ENCODE measurements around the gene SLC16A5. TPM values are rescaled to one million over a fixed set of nuclear protein-coding genes. Genes with fewer than 3 reads are reported as not detected.

SLC16A5 gene
- polyA plus RNA-seq, 3 donors = 26.1 to 99.4 (median 27.0) TPM

GRCh38 chr17:75059369-75060345 lies 28.1 kb upstream of the SLC16A5 start:
- no peak for DNase-seq
- H3K27me3 ChIP-seq (ENCODE audit: control insufficient read depth in 2 of 2, insufficient read depth in 2 of 2, low read length in 2 of 2) = no peaks in the 10 kb centered on the region
- H4K20me1 ChIP-seq (ENCODE audit: insufficient read depth, low read length) = no peaks in the 10 kb centered on the region
- H3K4me1 ChIP-seq (ENCODE audit: control insufficient read depth in 1 of 2, insufficient read depth in 2 of 2, low read length in 2 of 2) = no peaks in the 10 kb centered on the region
- H3K79me2 ChIP-seq (ENCODE audit: insufficient read depth, low read length) = no peaks in the 10 kb centered on the region
- intact Hi-C loops (cut with micrococcal nuclease) = loop anchor here in 1 of 2 donors (10.0 kb wide), 1 partner anchor 145 kb away; the partner anchor contains the start of gene NUP85
- Mint-ChIP-seq H3K9me3 (no peaks in the 10 kb centered on the region), H3K4me1 (peaks cover 7% of the 10 kb centered on the region), H3K27me3 (ENCODE audit: low read depth in 3 of 3) (no peaks in the 10 kb centered on the region), H3K27ac (peak overlapping the region in 5 of 7 donors; percentile 20 to 86 (median 30)), H3K36me3 (peaks cover 65 to 94% of the 10 kb centered on the region in 2 donors), H3K4me3 (no peak overlapping the region)
- TF ChIP-seq CTCF (IDR thresholded peaks at IDR 0.05) = peak; percentile 27
- H3K4me3 ChIP-seq (replicated peaks in 1 of 3; ENCODE audit: low read depth in 2 of 3, low read length in 3 of 3) = no peak overlapping the region
- H3K9ac ChIP-seq (ENCODE audit: insufficient read depth, low read length, poor library complexity, severe bottlenecking) = no peak overlapping the region
- no peak overlapping the region for H3K4me2 ChIP-seq (replicated peaks; ENCODE audit: extremely low read depth, low read length, poor library complexity, severe bottlenecking)
- no peak overlapping the region for H3K27ac ChIP-seq (ENCODE audit: low read depth in 1 of 2, low read length in 2 of 2)
- no peaks in the 10 kb centered on the region for H3K9me3 ChIP-seq (replicated peaks in 1 of 2; ENCODE audit: control insufficient read depth in 1 of 2, insufficient read depth in 1 of 2, low read length in 2 of 2)
- peaks cover 35 to 91% of the 10 kb centered on the region in 2 donors for H3K36me3 ChIP-seq (replicated peaks in 1 of 2; ENCODE audit: control insufficient read depth in 1 of 2, insufficient read depth in 2 of 2, low read length in 2 of 2)
- no peak overlapping the region for H2AFZ ChIP-seq (ENCODE audit: insufficient read depth, low read depth, low read length, poor library complexity, severe bottlenecking)
- WGBS (ENCODE audit: insufficient coverage) = 97% methylated on average over 13 of the region's 25 CpGs

GRCh38 chr17:75060434-75061054 lies 27.2 kb upstream of the SLC16A5 start:
- Histone ChIP-seq H4K20me1 (ENCODE audit: insufficient read depth, low read length) (no peaks in the 10 kb centered on the region), H3K79me2 (ENCODE audit: insufficient read depth, low read length) (no peaks in the 10 kb centered on the region), H3K9me3 (replicated peaks in 1 of 2; ENCODE audit: control insufficient read depth in 1 of 2, insufficient read depth in 1 of 2, low read length in 2 of 2) (no peaks in the 10 kb centered on the region), H3K27ac (ENCODE audit: low read depth in 1 of 2, low read length in 2 of 2) (no peak overlapping the region), H2AFZ (ENCODE audit: insufficient read depth, low read depth, low read length, poor library complexity, severe bottlenecking) (no peak overlapping the region), H3K4me3 (replicated peaks in 1 of 3; ENCODE audit: low read depth in 2 of 3, low read length in 3 of 3) (no peak overlapping the region), H3K27me3 (ENCODE audit: control insufficient read depth in 2 of 2, insufficient read depth in 2 of 2, low read length in 2 of 2) (no peaks in the 10 kb centered on the region), H3K4me2 (replicated peaks; ENCODE audit: extremely low read depth, low read length, poor library complexity, severe bottlenecking) (no peak overlapping the region), H3K36me3 (replicated peaks in 1 of 2; ENCODE audit: control insufficient read depth in 1 of 2, insufficient read depth in 2 of 2, low read length in 2 of 2) (peaks cover 38 to 89% of the 10 kb centered on the region in 2 donors), H3K4me1 (ENCODE audit: control insufficient read depth in 1 of 2, insufficient read depth in 2 of 2, low read length in 2 of 2) (peaks cover 3 to 4% of the 10 kb centered on the region in 2 donors), H3K9ac (ENCODE audit: insufficient read depth, low read length, poor library complexity, severe bottlenecking) (no peak overlapping the region)
- peaks cover 11% of the 10 kb centered on the region for H3K4me1 Mint-ChIP-seq
- no peak for TF ChIP-seq CTCF (IDR thresholded peaks at IDR 0.05)
- peaks cover 68 to 93% of the 10 kb centered on the region in 2 donors for H3K36me3 Mint-ChIP-seq
- intact Hi-C loops (cut with micrococcal nuclease) = no loop called here
- no peaks in the 10 kb centered on the region for H3K9me3 Mint-ChIP-seq
- H3K4me3 Mint-ChIP-seq = no peak overlapping the region
- no peak overlapping the region for H3K27ac Mint-ChIP-seq
- DNase-seq = no peak
- no peaks in the 10 kb centered on the region for H3K27me3 Mint-ChIP-seq (ENCODE audit: low read depth in 3 of 3)
- WGBS (ENCODE audit: insufficient coverage) = over 99% methylated on average over 15 of the region's 26 CpGs

Data from CD14-positive monocyte (primary cell).